ENCODE results near the gene LRRC28.
"Not testable (repeated sequence)": the region's sequence is repeated elsewhere in the genome, so short reads cannot be mapped to it uniquely, and the experiment has no call there.

LRRC28 gene

DNA sequence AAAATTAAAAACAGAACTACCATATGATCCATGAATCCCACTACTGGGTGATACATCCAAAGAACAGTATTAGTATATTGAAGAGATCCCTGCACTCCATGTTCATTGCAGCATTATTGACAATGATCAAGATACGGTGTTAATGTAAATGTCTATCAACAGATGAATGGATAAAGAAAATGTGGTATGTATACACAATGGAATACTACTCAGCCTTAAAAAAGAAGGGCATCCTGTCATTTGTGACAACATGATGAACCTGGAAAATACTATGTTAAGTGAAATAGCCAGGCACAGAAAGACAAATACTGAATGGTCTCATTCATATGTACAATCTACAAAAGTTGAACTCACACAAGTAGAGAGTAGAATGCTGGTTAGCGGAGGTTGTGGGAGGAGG is 18.5 kb upstream of the LRRC28 start:
- in situ Hi-C loops (cut with HindIII; ENCODE audit: low pct_unique_long_range_greater_than_20kb, low sequenced_read_pairs), result no loop called here
- DNase-seq (ENCODE audit: low read depth in 1 of 2, low spot score in 1 of 2), result no peak
- no peak for TF ChIP-seq JUND (IDR thresholded peaks at IDR 0.05; ENCODE audit: low read depth)

DNA sequence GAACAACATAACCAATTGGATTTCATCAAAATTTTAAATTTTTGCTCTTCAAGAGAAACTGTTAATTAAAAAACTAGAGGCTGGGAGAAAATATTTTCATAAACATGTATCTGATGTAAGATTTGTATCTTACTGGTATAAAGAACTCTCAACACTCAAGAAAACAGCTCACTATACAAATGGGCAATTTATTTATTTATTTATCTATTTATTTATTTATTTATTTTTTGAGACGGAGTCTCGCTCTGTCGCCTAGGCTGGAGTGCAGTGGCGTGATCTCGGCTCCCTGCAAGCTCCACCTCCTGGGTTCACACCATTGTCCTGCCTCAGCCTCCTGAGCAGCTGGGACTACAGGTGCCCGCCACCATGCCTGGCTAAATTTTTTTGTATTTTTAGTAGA is 17.1 kb upstream of the LRRC28 start:
- in situ Hi-C loops (cut with HindIII; ENCODE audit: low pct_unique_long_range_greater_than_20kb, low sequenced_read_pairs); DNase-seq (ENCODE audit: low read depth in 1 of 2, low spot score in 1 of 2): not testable (repeated sequence)

DNA sequence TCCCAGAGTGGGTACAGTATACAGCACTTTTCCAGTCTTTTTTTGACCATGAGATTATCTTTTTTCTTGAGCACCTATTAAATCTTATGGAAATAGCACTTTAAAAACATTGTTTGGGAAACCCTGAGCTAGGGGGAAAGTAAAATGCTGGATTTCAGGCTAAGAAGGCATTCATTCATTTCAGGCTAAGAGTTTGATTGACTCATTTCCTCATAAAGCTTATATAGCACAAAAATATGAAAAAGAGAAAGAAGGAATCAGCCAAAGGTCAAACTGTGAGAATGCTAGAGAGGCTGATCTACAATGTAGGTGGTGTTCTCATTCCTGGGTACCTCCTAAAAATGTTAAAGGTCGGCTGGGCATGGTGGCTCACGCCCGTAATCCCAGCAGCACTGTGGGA is 12.4 kb upstream of the LRRC28 start:
- DNase-seq (ENCODE audit: low read depth in 1 of 2, low spot score in 1 of 2), result no peak
- in situ Hi-C loops (cut with HindIII; ENCODE audit: low pct_unique_long_range_greater_than_20kb, low sequenced_read_pairs), result no loop called here
- TF ChIP-seq JUND (IDR thresholded peaks at IDR 0.05; ENCODE audit: low read depth), result no peak

DNA sequence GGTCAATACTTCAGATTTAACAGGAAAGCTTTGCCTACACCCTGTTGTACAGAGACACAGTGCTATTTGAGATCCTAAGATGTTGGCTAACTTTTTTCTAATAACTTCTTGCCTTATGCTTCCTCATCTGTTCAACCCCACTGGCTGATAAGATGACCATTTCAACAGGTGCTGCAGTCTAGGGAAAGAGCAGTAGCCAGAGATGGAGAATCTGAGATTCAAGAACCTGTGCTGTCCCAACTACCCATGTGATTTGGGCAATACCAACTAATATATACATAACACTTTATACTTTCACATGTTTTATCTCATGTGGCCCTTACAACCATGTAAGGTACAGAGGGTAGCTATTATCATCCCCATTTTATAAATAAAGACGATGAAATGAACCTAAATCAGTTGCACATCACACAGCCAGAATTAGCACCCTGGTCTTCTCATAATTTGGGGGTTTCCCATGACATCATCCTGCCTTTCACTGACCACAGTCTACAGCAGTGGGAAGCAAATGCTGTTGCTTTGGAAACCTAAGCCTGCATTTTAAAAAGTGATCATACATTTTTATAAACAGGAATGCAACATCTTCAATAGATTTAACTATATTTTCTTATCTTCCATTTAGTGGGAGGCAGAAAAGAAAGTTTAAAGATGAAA is 11.6 kb upstream of the LRRC28 start:
- TF ChIP-seq JUND (IDR thresholded peaks at IDR 0.05; ENCODE audit: low read depth), result no peak
- in situ Hi-C loops (cut with HindIII; ENCODE audit: low pct_unique_long_range_greater_than_20kb, low sequenced_read_pairs), result no loop called here
- no peak for DNase-seq (ENCODE audit: low read depth in 1 of 2, low spot score in 1 of 2)

DNA sequence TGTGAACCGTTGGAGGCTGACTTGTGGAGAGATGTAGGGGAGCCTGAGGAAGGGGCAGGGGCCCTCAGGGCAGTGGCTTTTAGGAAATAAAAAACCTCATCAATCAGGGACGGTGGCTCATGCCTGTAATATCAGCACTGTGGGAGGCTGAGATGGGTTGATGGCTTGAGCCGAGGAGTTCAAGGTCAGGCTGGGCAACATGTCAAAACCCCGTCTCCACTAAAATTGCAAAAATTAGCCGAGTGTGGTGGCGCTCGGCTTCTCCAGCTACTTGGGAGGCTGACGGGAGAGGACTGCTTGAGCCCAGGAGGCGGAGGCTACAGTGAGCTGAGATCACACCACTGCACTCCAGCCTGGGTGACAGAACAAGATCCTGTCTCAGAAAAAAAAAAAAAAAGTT is 9.5 kb upstream of the LRRC28 start:
- TF ChIP-seq JUND (IDR thresholded peaks at IDR 0.05; ENCODE audit: low read depth), result no peak
- no peak for DNase-seq (ENCODE audit: low read depth in 1 of 2, low spot score in 1 of 2)
- in situ Hi-C loops (cut with HindIII; ENCODE audit: low pct_unique_long_range_greater_than_20kb, low sequenced_read_pairs), result no loop called here

DNA sequence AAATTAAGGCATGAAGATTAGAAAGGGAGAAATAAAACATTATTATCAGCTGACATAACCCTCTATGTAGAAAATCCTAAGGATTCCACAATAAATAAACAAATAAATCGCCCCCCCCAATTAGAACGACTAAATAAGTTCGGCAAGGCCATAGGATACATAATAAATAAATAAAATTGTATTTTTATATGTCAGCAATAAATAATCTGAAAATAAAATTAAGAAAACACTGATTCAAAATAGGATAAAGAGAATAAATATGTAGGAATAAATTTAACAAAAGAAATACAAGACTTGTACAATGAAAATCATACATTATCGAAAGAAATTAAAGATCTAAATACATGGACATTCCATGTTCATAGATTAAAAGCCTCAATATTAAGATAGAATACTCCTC is 7.0 kb upstream of the LRRC28 start:
- no peak for DNase-seq (ENCODE audit: low read depth in 1 of 2, low spot score in 1 of 2)
- in situ Hi-C loops (cut with HindIII; ENCODE audit: low pct_unique_long_range_greater_than_20kb, low sequenced_read_pairs), result no loop called here
- TF ChIP-seq JUND (IDR thresholded peaks at IDR 0.05; ENCODE audit: low read depth), result no peak

DNA sequence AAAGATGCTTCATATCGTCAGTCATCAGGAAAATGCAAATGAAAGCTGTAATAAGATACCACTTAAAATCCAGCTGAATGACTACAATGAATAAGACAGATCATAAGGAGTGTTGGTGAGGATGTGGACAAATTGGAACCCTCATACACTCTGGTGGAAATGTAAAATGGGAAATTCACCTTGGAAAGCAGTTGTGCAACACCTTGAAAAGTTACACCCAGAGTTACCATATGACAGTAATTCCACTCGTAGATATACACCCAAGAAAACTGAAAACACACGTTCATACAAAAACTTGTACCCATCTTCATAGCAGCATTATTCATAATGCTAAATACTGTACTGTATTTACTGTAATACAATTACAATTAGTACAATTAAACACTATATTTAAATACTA is 4.2 kb upstream of the LRRC28 start:
- in situ Hi-C loops (cut with HindIII; ENCODE audit: low pct_unique_long_range_greater_than_20kb, low sequenced_read_pairs), result no loop called here
- no peak for TF ChIP-seq JUND (IDR thresholded peaks at IDR 0.05; ENCODE audit: low read depth)
- DNase-seq (ENCODE audit: low read depth in 1 of 2, low spot score in 1 of 2), result no peak

DNA sequence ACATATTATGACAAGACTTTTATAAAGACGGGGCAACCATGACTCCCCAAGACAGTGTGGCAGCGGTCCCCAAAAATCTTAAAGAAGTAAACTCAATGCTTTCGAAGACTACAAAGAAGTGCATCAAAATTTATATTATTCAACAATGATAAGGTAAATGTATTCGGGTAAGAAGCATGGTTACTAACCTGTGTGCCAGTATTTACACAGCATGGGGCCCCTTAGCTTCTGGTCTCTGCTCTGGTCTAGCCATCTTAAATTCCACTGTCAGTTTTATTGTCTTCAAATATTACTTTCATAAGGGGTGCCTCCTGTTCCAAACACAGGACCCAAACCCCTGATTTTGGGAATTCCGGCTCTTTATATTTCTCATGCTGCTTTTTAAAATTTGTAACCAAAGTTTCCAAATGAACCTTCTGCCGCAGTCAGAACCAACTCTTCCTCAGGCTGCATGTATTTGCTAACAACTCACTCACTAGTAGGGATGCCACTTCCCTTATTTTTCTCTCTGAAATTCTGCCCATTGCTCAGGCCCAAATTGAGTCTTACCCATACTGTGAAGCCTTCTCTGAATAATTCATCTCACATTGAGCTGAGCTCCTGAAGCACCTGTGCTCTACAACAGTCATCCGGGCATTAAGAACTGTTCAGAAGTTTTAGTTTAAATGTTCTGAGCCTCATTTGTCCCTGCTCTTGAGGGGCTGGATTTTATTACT is 3.1 kb upstream of the LRRC28 start:
- no peak for TF ChIP-seq JUND (IDR thresholded peaks at IDR 0.05; ENCODE audit: low read depth)
- in situ Hi-C loops (cut with HindIII; ENCODE audit: low pct_unique_long_range_greater_than_20kb, low sequenced_read_pairs), result no loop called here
- no peak for DNase-seq (ENCODE audit: low read depth in 1 of 2, low spot score in 1 of 2)

DNA sequence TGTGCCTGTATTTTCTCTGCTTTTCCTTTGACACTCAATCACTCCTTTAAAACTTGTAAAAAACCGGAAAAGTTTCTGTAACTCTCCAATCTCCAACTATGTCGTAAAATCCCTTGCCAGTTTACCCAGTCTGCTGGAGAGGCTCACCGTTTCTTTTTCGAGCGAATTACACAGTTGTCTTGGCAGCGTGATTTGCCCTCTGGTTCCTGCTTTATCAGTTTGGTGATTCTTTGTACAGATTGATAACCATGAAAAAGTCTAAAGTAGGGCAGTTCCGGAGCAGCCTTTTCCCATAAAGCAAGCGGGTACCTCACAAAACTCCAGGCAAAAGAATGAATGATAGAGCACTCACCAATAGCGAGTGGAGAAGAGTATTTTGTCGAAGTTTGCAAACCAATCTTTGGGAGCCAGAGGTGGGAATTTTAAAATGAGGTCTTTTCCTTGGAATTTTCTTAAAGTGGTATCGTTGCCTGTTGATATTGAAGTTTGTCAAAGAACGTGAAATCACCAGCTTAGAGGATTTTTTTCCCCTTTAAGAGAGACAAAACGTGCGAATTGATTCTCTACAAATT is 1.9 kb upstream of the LRRC28 start, which contains the start of gene TTC23:
Gene TTC23 (minus strand): TSS at position 312 of the 572 bp plus-strand sequence. CDS start 20,869 bp downstream, outside the sequence.
- peak; percentile 70 to 90 for DNase-seq (ENCODE audit: low read depth in 1 of 2, low spot score in 1 of 2)
- in situ Hi-C loops (cut with HindIII; ENCODE audit: low pct_unique_long_range_greater_than_20kb, low sequenced_read_pairs), result no loop called here
- no peak for TF ChIP-seq JUND (IDR thresholded peaks at IDR 0.05; ENCODE audit: low read depth)

DNA sequence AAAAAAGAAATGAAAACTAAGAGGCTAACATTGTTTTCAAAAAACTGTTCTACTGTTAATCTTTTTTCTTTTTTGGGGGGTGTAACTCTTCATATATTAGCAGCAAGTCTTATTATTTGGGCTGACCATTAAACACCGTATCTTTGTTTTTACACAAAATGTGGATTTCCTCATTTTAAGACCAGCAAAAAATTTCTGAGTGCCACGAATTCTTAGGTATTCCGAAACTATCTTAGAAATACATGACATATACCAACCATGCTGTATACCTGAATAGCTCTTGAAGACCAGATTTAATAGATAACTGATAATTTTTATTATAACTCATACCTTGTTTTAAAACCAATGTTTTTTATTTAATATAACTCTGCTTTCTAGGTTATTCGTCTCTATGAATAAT is 1.3 kb upstream of the LRRC28 start:
- no peak for DNase-seq (ENCODE audit: low read depth in 1 of 2, low spot score in 1 of 2)
- in situ Hi-C loops (cut with HindIII; ENCODE audit: low pct_unique_long_range_greater_than_20kb, low sequenced_read_pairs), result no loop called here
- no peak for TF ChIP-seq JUND (IDR thresholded peaks at IDR 0.05; ENCODE audit: low read depth)

DNA sequence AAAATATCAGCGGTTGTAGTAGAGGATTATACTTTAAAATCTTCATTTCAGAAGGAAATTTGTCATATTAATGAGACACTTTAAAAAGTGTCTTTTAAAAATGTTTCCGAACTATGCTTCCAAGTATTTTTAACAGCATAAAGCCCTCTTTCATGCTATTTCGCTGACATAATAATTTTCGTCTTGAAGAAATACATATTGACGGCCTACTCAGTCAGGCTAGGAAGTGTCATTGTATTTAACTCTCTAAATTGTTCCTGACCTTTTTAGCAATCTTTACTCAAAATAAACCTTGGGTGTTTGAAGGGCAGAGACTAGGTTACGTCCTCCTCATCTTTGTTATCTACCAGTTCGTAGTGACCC is 806 bp upstream of the LRRC28 start:
- no peak for TF ChIP-seq JUND (IDR thresholded peaks at IDR 0.05; ENCODE audit: low read depth)
- DNase-seq (ENCODE audit: low read depth in 1 of 2, low spot score in 1 of 2), result no peak
- in situ Hi-C loops (cut with HindIII; ENCODE audit: low pct_unique_long_range_greater_than_20kb, low sequenced_read_pairs), result no loop called here

DNA sequence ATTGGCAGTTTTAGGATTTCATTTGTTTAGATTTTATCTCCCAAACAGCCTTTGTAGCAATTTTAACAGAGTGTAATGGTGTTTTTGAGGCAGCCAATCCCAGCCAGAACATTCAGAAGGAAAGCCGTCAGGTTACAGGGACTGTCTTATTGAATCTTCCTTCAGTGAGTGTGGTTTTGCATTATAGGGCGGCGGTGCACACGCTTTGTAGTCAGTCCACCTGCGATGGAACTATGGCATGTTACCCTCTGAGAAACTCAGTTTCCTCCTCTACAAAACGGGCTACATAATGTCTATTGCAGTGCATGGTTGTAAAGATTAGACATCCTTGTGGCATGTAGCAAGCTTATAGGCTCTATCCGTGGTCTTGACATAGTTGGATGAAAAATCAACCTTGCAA is 1.0 kb downstream of the LRRC28 start:
- TF ChIP-seq JUND (IDR thresholded peaks at IDR 0.05; ENCODE audit: low read depth), result no peak
- in situ Hi-C loops (cut with HindIII; ENCODE audit: low pct_unique_long_range_greater_than_20kb, low sequenced_read_pairs), result no loop called here
- no peak for DNase-seq (ENCODE audit: low read depth in 1 of 2, low spot score in 1 of 2)

DNA sequence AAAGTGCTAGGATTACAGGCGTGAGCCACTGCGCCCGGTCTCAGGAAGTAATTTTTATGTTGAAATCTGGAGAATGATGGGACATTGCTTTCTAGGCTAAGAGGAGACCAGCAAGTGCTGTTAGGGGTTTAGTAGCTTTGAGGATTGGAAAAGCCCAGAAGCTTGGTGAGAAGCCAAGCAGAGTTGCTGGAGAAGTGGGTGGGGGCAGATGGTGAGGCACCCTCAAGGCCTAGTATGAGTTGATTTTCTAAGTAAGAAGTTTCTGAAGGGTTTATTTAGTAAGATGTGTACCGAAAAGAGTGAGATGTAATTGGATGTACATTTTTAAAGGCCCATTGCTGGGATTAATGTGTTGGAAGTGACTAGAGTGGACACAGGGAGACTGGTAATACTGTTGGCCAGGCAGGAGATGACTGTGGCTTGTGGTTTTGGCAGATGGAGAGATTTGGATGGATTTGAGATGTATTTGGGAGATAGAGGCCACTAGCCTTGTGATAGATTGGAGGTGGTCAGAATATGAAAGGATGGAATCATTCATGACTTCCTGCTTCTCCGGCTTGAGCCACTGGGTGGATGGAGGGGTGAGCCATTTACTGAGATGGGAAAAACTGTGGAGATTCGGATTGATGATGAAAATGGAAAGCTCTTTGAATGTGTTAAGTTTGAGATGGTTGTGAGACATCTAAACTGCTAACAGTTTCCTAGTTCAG is 2.3 kb downstream of the LRRC28 start:
- in situ Hi-C loops (cut with HindIII; ENCODE audit: low pct_unique_long_range_greater_than_20kb, low sequenced_read_pairs), result no loop called here
- DNase-seq (ENCODE audit: low read depth in 1 of 2, low spot score in 1 of 2), result peak in 1 of 2 experiments; percentile 28
- TF ChIP-seq JUND (IDR thresholded peaks at IDR 0.05; ENCODE audit: low read depth), result no peak
